ENCODE measurements around the gene ATXN3. TPM values are rescaled to one million over a fixed set of nuclear protein-coding genes. Genes with fewer than 3 reads are reported as not detected.
"Not testable (repeated sequence)": the region's sequence is repeated elsewhere in the genome, so short reads cannot be mapped to it uniquely, and the experiment has no call there.

ATXN3 gene
- total RNA-seq, 1 experiment from 2014 or later: 14.6 TPM

GRCh38 chr14:92045904-92046303 lies 60.5 kb downstream of the ATXN3 start:
- in situ Hi-C loops (cut with HindIII; ENCODE audit: low pct_unique_long_range_greater_than_20kb, low sequenced_read_pairs); intact Hi-C loops (cut with micrococcal nuclease; ENCODE audit: unreplicated experiment): not testable (repeated sequence)

GRCh38 chr14:92041766-92042165 lies 64.6 kb downstream of the ATXN3 start:
- CTCF ChIA-PET, POLR2A ChIA-PET: not testable (repeated sequence)

More at GRCh38 chr14:92045904-92046303, 60.5 kb downstream of the ATXN3 start:
- CTCF ChIA-PET; H3K27ac ChIP-seq (ENCODE audit: low read length); H3K36me3 ChIP-seq (ENCODE audit: control insufficient read depth, insufficient read depth, low read length); H3K4me1 ChIP-seq (ENCODE audit: control insufficient read depth, insufficient read depth, low read length); DNase-seq (ENCODE audit: low read depth, low spot score); POLR2A ChIA-PET; ATAC-seq; H3K4me3 ChIP-seq (ENCODE audit: low read depth in 2 of 2, low read length in 2 of 2); H3K9me3 ChIP-seq (ENCODE audit: control insufficient read depth, insufficient read depth, low read depth, low read length); BruUV-seq (replicated peaks); H3K27me3 ChIP-seq (ENCODE audit: control insufficient read depth, insufficient read depth, low read length): not testable (repeated sequence)

GRCh38 chr14:92041203-92041602 lies 65.2 kb downstream of the ATXN3 start:
- ATAC-seq (no peak), DNase-seq (ENCODE audit: low read depth, low spot score) (no peak)
- Histone ChIP-seq H3K36me3 (ENCODE audit: control insufficient read depth, insufficient read depth, low read length) (no peaks in the 10 kb centered on the region; the same call in 1 of the 2 replicates), H3K4me3 (ENCODE audit: low read depth in 2 of 2, low read length in 2 of 2) (peak overlapping the region; percentile 86 to 87), H3K4me1 (ENCODE audit: control insufficient read depth, insufficient read depth, low read length) (peaks cover 13% of the 10 kb centered on the region; the same call in 1 of the 2 replicates), H3K27ac (ENCODE audit: low read length) (peak overlapping the region; percentile 89), H3K9me3 (ENCODE audit: control insufficient read depth, insufficient read depth, low read depth, low read length) (no peaks in the 10 kb centered on the region), H3K27me3 (ENCODE audit: control insufficient read depth, insufficient read depth, low read length) (no peaks in the 10 kb centered on the region)
- ChIA-PET CTCF (no interaction called here), POLR2A (interaction anchor here (0.7 kb wide), 1 partner anchor 142 kb away, joined by 13 read pairs; no protein-coding TSS in a partner anchor)
- intact Hi-C loops (cut with micrococcal nuclease; ENCODE audit: unreplicated experiment): loop anchor here (2.0 kb wide), 1 partner anchor 66 kb away; the partner anchor contains the start of gene ATXN3
- no TSS peak for BruUV-seq (replicated peaks)
- TF ChIP-seq POLR2AphosphoS5 (IDR thresholded peaks at IDR 0.05; ENCODE audit: low read depth, low read length): no peak
- TF ChIP-seq REST (IDR thresholded peaks at IDR 0.05; ENCODE audit: insufficient read depth in 1 of 2, low read depth in 2 of 2, low read length in 1 of 2): no peak
- no peak for TF ChIP-seq SIN3A (IDR thresholded peaks at IDR 0.05; ENCODE audit: borderline replicate concordance, insufficient read depth, low read depth, low read length)
- no peak for TF ChIP-seq TCF7L2 (IDR thresholded peaks at IDR 0.05; ENCODE audit: low read depth, low read length)
- TF ChIP-seq CTCF (IDR thresholded peaks at IDR 0.05): no peak
- in situ Hi-C loops (cut with HindIII; ENCODE audit: low pct_unique_long_range_greater_than_20kb, low sequenced_read_pairs): no loop called here

More at GRCh38 chr14:92041766-92042165, 64.6 kb downstream of the ATXN3 start:
- H3K9me3 ChIP-seq (ENCODE audit: control insufficient read depth, insufficient read depth, low read depth, low read length); H3K27ac ChIP-seq (ENCODE audit: low read length); H3K36me3 ChIP-seq (ENCODE audit: control insufficient read depth, insufficient read depth, low read length); H3K4me1 ChIP-seq (ENCODE audit: control insufficient read depth, insufficient read depth, low read length); DNase-seq (ENCODE audit: low read depth, low spot score); H3K4me3 ChIP-seq (ENCODE audit: low read depth in 2 of 2, low read length in 2 of 2); in situ Hi-C loops (cut with HindIII; ENCODE audit: low pct_unique_long_range_greater_than_20kb, low sequenced_read_pairs); ATAC-seq; BruUV-seq (replicated peaks); H3K27me3 ChIP-seq (ENCODE audit: control insufficient read depth, insufficient read depth, low read length): not testable (repeated sequence)
- intact Hi-C loops (cut with micrococcal nuclease; ENCODE audit: unreplicated experiment): loop anchor here (2.0 kb wide), 1 partner anchor 65 kb away; the partner anchor contains the start of gene ATXN3

Measured in Panc1 (cell line).